Endothelial cell of umbilical vein (primary cell): Measurements from ENCODE around the gene FAM107A. TPM values are rescaled to one million over a fixed set of nuclear protein-coding genes. Genes with fewer than 3 reads are reported as not detected.

Source experiments
- BruUV-seq: library from RNA; stranded (reverse); fragments of 400-500 nt; replicated peaks from 2 replicates; lab custom pipeline; 2021; lab: Mats Ljungman, UMichigan
- CTCF ChIA-PET: fragments of 300-600, 350-600 bp; sonication (Branson Sonifier 250); formaldehyde crosslinking; loops from one replicate; lab custom pipeline; 2021; ENCODE audit warnings: antibody characterized with exemption, inconsistent platforms; lab: Charles Lee
- POLR2A ChIA-PET: fragments of 300-600, 350-600 bp; sonication (Branson Sonifier 250); formaldehyde crosslinking; loops from one replicate; lab custom pipeline; 2021; ENCODE audit warnings: antibody characterized with exemption, inconsistent platforms; lab: Charles Lee
- DNase-seq: peaks from one replicate; pipeline ENCODE4 v3.0.0-alpha.2; 2011; ENCODE audit warnings: low read depth, low spot score
- FAIRE-seq: peaks from 2 replicates; lab custom pipeline; 2011; peaks lifted over from hg19 to GRCh38; lab: Jason Lieb, UNC
- H2AFZ ChIP-seq: 2 replicates; pipeline ENCODE4 v1.6.0; 2012; ENCODE audit warnings: low read depth, low read length, control low read depth, inconsistent platforms
- H3K27ac ChIP-seq: 2 replicates; pipeline ENCODE4 v1.5.1; 2011; ENCODE audit warnings: low read depth, mild to moderate bottlenecking, control low read depth, low read length, moderate library complexity; ENCODE audit not compliant: insufficient read depth
- H3K27me3 ChIP-seq, 2 experiments: 2 replicates each; pipeline versions ENCODE4 v1.6.0 to v1.6.1; 2011; ENCODE audit warnings: low read length in 2 of 2, mixed read lengths in 1 of 2; ENCODE audit not compliant: control insufficient read depth in 2 of 2, insufficient read depth in 2 of 2
- H3K36me3 ChIP-seq, 2 experiments: 2 replicates in 1 of 2; 3 replicates in 1 of 2; pipeline ENCODE4 v1.5.1; 2011; ENCODE audit warnings: low read length in 2 of 2, mild to moderate bottlenecking in 1 of 2, moderate library complexity in 1 of 2; ENCODE audit not compliant: control insufficient read depth in 2 of 2, insufficient read depth in 2 of 2; ENCODE audit errors: extremely low read depth in 1 of 2
- H3K4me1 ChIP-seq: 3 replicates; pipeline ENCODE4 v1.5.1; 2011; ENCODE audit warnings: mild to moderate bottlenecking, low read length; ENCODE audit not compliant: control insufficient read depth, insufficient read depth; ENCODE audit errors: extremely low read depth
- H3K4me2 ChIP-seq: 2 replicates; pipeline ENCODE4 v1.6.1; 2011; ENCODE audit warnings: low read length, control low read depth, mixed read lengths; ENCODE audit not compliant: insufficient read depth
- H3K4me3 ChIP-seq, 3 experiments: fragments of 200-600 bp in 1 of 3; sonication (generic), shearing (Covaris generic) in 1 of 3; replicated peaks in 1 of 3; 2 replicates each; pipeline ENCODE4 v1.5.1; 2011 to 2016; ENCODE audit warnings: control low read depth in 3 of 3, low read length in 3 of 3, mild to moderate bottlenecking in 2 of 3, inconsistent platforms in 1 of 3, low read depth in 1 of 3, moderate library complexity in 1 of 3; ENCODE audit not compliant: insufficient read depth in 1 of 3
- H3K79me2 ChIP-seq: 2 replicates; pipeline ENCODE4 v1.6.0; 2012; ENCODE audit warnings: low read length, inconsistent platforms; ENCODE audit not compliant: control insufficient read depth, insufficient read depth
- H3K9ac ChIP-seq: replicated peaks from 2 replicates; pipeline ENCODE3; 2011; ENCODE audit warnings: low read length, control low read depth; ENCODE audit not compliant: insufficient read depth; ENCODE audit errors: extremely low read depth
- H3K9me1 ChIP-seq: replicated peaks from 3 replicates; pipeline ENCODE4 v1.6.0; 2011; ENCODE audit warnings: mild to moderate bottlenecking, low read length; ENCODE audit not compliant: control insufficient read depth, insufficient read depth; ENCODE audit errors: extremely low read depth
- H3K9me3 ChIP-seq: replicated peaks from 2 replicates; pipeline ENCODE4 v1.5.1; 2012; ENCODE audit warnings: low read length, inconsistent platforms; ENCODE audit not compliant: control insufficient read depth, insufficient read depth
- H4K20me1 ChIP-seq: replicated peaks from 2 replicates; pipeline ENCODE3; 2011; ENCODE audit warnings: mild to moderate bottlenecking, low read length; ENCODE audit not compliant: control insufficient read depth, insufficient read depth; ENCODE audit errors: extremely low read depth
- CTCF ChIP-seq, 2 donors: IDR thresholded peaks; 1 replicate in 1 of 2; 2 replicates in 1 of 2; pipeline ENCODE4 v1.5.1; 2011; ENCODE audit warnings: low read length in 2 of 2, mild to moderate bottlenecking in 2 of 2, moderate library complexity in 2 of 2, control low read depth in 1 of 2, inconsistent platforms in 1 of 2, low read depth in 1 of 2; ENCODE audit not compliant: insufficient read depth in 1 of 2; ENCODE audit errors: extremely low read depth in 1 of 2
- EZH2 ChIP-seq: IDR thresholded peaks from 2 replicates; pipeline ENCODE4 v1.6.1; 2012; ENCODE audit warnings: borderline replicate concordance, low read depth, mild to moderate bottlenecking, moderate library complexity, low read length, inconsistent platforms; ENCODE audit not compliant: severe bottlenecking
- FOS ChIP-seq: IDR thresholded peaks from 2 replicates; pipeline ENCODE4 v1.6.1; 2011; ENCODE audit warnings: mild to moderate bottlenecking, low read length, moderate library complexity, borderline replicate concordance; ENCODE audit not compliant: insufficient read depth
- GATA2 ChIP-seq: IDR thresholded peaks from 2 replicates; pipeline ENCODE4 v1.7.0; 2011; ENCODE audit warnings: low read depth, mild to moderate bottlenecking, moderate library complexity, mixed read lengths, low read length; ENCODE audit not compliant: insufficient read length, insufficient read depth
- JUN ChIP-seq: IDR thresholded peaks from 2 replicates; pipeline ENCODE4 v1.6.1; 2011; ENCODE audit warnings: borderline replicate concordance, low read depth; ENCODE audit not compliant: insufficient read length, insufficient read depth
- MYC ChIP-seq: IDR thresholded peaks from one replicate; pipeline ENCODE4 v1.6.1; 2011; ENCODE audit warnings: mild to moderate bottlenecking, low read depth, low read length
- POLR2A ChIP-seq: IDR thresholded peaks from 2 replicates; pipeline ENCODE4 v1.6.1; 2012; ENCODE audit warnings: low read depth, mild to moderate bottlenecking, control low read depth, low read length
- POLR2AphosphoS5 ChIP-seq: IDR thresholded peaks from 2 replicates; pipeline ENCODE4 v1.6.1; 2012; ENCODE audit warnings: low read depth, mild to moderate bottlenecking, control low read depth, low read length, moderate library complexity; ENCODE audit not compliant: insufficient read depth
- dilution Hi-C: fragments of 300-500 bp; cut with MboI; formaldehyde crosslinking; loops from one replicate; pipeline ENCODE4 v1.15.0; 2019; ENCODE audit warnings: low sequenced_read_pairs; ENCODE audit not compliant: extremely low pct_ligation_motif_present
- intact Hi-C: fragments of 100-400 bp; cut with micrococcal nuclease; formaldehyde crosslinking; loops from one replicate; pipeline ENCODE4 v1.10.0; 2022
- polyA plus RNA-seq, 4 experiments: library from polyadenylated mRNA; depleted of rRNA in 3 of 4; stranded (reverse) in 3 of 4; unstranded in 1 of 4; fragments of >200 nt; gene quantifications; 2 replicates each; pipeline versions ENCODE4 v1.2.1 to v1.2.3, GENCODE V29; 2011 to 2012; ENCODE audit warnings: missing spikeins in 1 of 4
- total RNA-seq: library from RNA; stranded (reverse); gene quantifications from 2 replicates; pipeline ENCODE4 v1.2.3, GENCODE V29; 2021

The FAM107A gene
- total and polyA plus RNA-seq, 2 donors (not counting 3 experiments of a cell fraction or from before 2014, with no cell fraction given) = 5.7 to 10.7 TPM

DNA sequence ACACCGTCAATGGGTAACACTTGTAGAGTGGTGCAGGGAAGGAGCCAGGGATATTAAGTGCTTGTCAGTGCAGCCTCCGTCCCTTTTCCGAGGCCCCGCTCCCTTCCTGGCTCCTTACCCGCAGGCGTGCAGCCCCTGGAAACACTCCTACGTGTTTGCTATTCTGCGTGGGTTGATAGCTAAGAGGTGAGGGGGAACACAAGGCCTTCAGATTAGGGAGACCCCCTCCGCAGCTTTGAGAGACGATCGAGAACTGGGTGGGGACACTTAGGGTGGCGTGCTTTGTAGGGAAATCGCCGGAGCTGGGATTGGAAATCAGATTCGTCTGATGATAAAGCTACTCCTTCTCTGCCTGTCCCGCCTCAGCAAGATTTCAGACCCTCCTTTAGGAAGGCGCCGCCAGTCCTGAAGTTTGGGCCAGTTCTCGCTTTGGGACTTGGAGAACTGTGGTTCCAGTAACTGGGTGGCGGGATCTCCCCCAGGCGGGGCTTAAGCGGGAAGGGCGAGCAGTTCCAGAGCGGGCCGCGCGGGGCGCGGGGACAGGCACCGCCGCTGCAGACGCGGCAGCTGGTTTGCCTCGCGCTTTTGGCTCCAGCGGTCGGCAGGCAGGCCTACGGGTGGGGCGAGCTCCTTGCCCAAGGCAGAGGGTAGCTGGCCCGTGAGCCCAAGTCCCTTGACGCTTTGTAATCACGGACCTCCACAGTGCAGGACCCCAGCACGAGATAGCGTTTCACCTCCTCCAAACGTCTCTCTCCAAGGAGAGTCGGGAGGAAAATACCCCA, 8.0 kb upstream of the FAM107A start:
- intact Hi-C loops (loop anchor here (1.0 kb wide), 1 partner anchor 8 kb away; the partner anchor contains the start of gene FAM107A), dilution Hi-C loops (no loop called here)
- Histone ChIP-seq H2AFZ (peak overlapping the region; percentile 88), H3K36me3 (no peaks in the 10 kb centered on the region), H3K27me3 (peaks cover 20 to 26% of the 10 kb centered on the region in 2 experiments), H3K9me1 (no peaks in the 10 kb centered on the region), H4K20me1 (no peaks in the 10 kb centered on the region), H3K4me1 (peaks cover 5% of the 10 kb centered on the region), H3K9me3 (no peaks in the 10 kb centered on the region), H3K79me2 (no peaks in the 10 kb centered on the region), H3K9ac (peak overlapping the region; percentile 54), H3K4me2 (peak overlapping the region; percentile 89), H3K4me3 (peak overlapping the region; percentile 40 to 65 (median 51)), H3K27ac (no peak overlapping the region)
- ChIA-PET POLR2A (no interaction called here), CTCF (interaction anchor here (0.7 to 2.8 kb wide), 14 partner anchors 9 to 55 kb away, joined by 3 to 28 read pairs (median 6); no protein-coding TSS in a partner anchor)
- peak; percentile 67 for DNase-seq
- TF ChIP-seq GATA2 (peak; percentile 21), CTCF (IDR thresholded peaks at IDR 0.05; ENCODE audit: extremely low read depth in 1 of 2, insufficient read depth in 1 of 2, low read depth in 1 of 2, low read length in 2 of 2) (peak; percentile 74 to 87), MYC (no peak), POLR2A (no peak), EZH2 (peak; percentile 60), JUN (no peak), POLR2AphosphoS5 (no peak), FOS (no peak)
- FAIRE-seq = peak; percentile 80
- no TSS peak for BruUV-seq
